SU-DHL-6 (cell line): ENCODE data around the gene MYO1F.

Source experiments
- H2AFZ ChIP-seq: fragments of 200-600 bp; sonication (generic); 2 replicates; pipeline ENCODE4 v1.6.1; 2014; ENCODE audit warnings: low read depth, mild to moderate bottlenecking, moderate library complexity, mixed read lengths, antibody characterized with exemption, low read length; ENCODE audit not compliant: severe bottlenecking
- H3F3A ChIP-seq: fragments of 200-600 bp; shearing (Covaris generic); 2 replicates; pipeline ENCODE4 v1.6.0; 2016; ENCODE audit warnings: antibody characterized with exemption, mild to moderate bottlenecking; ENCODE audit not compliant: insufficient read depth
- H3K27ac ChIP-seq: fragments of 200-600 bp; sonication (generic); 2 replicates; pipeline ENCODE4 v1.5.1; 2016; ENCODE audit warnings: low read depth, mild to moderate bottlenecking, low read length, moderate library complexity, mixed read lengths
- H3K27me3 ChIP-seq: fragments of 200-600 bp; sonication (generic), shearing (Covaris generic); 2 replicates; pipeline ENCODE4 v1.6.0; 2014; ENCODE audit warnings: mild to moderate bottlenecking, low read length
- H3K36me3 ChIP-seq: fragments of 200-600 bp; sonication (generic); 2 replicates; pipeline ENCODE4 v1.6.1; 2014; ENCODE audit warnings: mild to moderate bottlenecking, low read length, mixed read lengths
- H3K4me2 ChIP-seq: fragments of 300-600, 200-600 bp; shearing (Covaris generic), sonication (generic); 2 replicates; pipeline ENCODE4 v1.6.0; 2014; ENCODE audit warnings: low read length, low read depth, mild to moderate bottlenecking; ENCODE audit not compliant: poor library complexity, severe bottlenecking
- H3K4me3 ChIP-seq: fragments of 200-600 bp; sonication (generic); 2 replicates; pipeline ENCODE4 v1.5.1; 2014; ENCODE audit warnings: antibody characterized with exemption, low read length, mild to moderate bottlenecking, mixed read lengths; ENCODE audit not compliant: insufficient read depth, poor library complexity, severe bottlenecking
- H3K79me2 ChIP-seq: fragments of 200-600 bp; sonication (generic); 2 replicates; pipeline ENCODE4 v1.6.1; 2014; ENCODE audit warnings: mild to moderate bottlenecking, low read length, moderate library complexity; ENCODE audit not compliant: insufficient read depth
- H3K9ac ChIP-seq: fragments of 200-600 bp; sonication (generic); 2 replicates; pipeline ENCODE4 v1.7.0; 2014; ENCODE audit warnings: mild to moderate bottlenecking, low read length
- H3K9me2 ChIP-seq: fragments of 200-600 bp; sonication (generic); replicated peaks from 2 replicates; pipeline ENCODE4 v1.6.1; 2014; ENCODE audit warnings: low read length; ENCODE audit not compliant: insufficient read depth
- H3K9me3 ChIP-seq: fragments of 200-600 bp; sonication (generic); 2 replicates; pipeline ENCODE4 v1.6.1; 2014; ENCODE audit warnings: low read length, mixed read lengths; ENCODE audit not compliant: insufficient read depth
- H4K20me1 ChIP-seq: fragments of 200-600 bp; sonication (generic); 2 replicates; pipeline ENCODE4 v1.6.1; 2014; ENCODE audit warnings: low read depth, mild to moderate bottlenecking, antibody characterized with exemption, low read length, moderate library complexity, mixed read lengths
- EZH2phosphoT487 ChIP-seq: fragments of 200-600 bp; sonication (generic), shearing (Covaris generic); conservative IDR thresholded peaks from 2 replicates; pipeline ENCODE4 v1.6.1; 2018; ENCODE audit warnings: mild to moderate bottlenecking, antibody characterized with exemption, low read length, moderate library complexity, mixed read lengths
- TF ChIP-seq, protein P1 (sequence below): fragments of 200-600 bp; sonication (generic); IDR thresholded peaks from one replicate; pipeline ENCODE4 v1.5.1; 2017; ENCODE audit warnings: antibody characterized with exemption, mild to moderate bottlenecking, low read length, moderate library complexity; ENCODE audit not compliant: insufficient read depth, poor library complexity, severe bottlenecking

Gene MYO1F

DNA sequence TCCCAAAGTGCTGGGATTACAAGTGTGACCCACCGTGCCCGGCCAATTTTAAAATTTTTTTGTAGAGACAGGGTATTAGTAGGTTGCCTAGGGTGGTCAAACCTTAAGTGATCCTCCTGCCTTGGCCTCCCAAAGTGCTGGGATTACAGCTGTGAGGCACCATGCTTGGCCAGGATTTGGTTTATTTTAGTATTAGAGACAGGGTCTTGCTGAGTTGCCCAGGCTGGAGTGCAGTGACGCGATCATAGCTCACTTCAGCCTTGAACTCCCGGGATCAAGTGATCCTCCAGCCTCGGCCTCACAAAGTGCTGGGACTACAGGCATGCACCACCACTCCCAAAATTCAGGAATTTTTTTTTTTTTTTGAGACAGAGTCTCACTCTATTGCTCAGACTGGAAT is 57.9 kb downstream of the MYO1F start:
- H3K9me3 ChIP-seq = no peaks in the 10 kb centered on the region
- H3K36me3 ChIP-seq = no peaks in the 10 kb centered on the region
- no peaks in the 10 kb centered on the region for H4K20me1 ChIP-seq
- H3K4me2 ChIP-seq = no peak overlapping the region
- no peak overlapping the region for H3K4me3 ChIP-seq
- no peaks in the 10 kb centered on the region for H3K79me2 ChIP-seq
- H3K9me2 ChIP-seq = no peaks in the 10 kb centered on the region
- H2AFZ ChIP-seq = no peak overlapping the region
- TF ChIP-seq, protein P1, sequence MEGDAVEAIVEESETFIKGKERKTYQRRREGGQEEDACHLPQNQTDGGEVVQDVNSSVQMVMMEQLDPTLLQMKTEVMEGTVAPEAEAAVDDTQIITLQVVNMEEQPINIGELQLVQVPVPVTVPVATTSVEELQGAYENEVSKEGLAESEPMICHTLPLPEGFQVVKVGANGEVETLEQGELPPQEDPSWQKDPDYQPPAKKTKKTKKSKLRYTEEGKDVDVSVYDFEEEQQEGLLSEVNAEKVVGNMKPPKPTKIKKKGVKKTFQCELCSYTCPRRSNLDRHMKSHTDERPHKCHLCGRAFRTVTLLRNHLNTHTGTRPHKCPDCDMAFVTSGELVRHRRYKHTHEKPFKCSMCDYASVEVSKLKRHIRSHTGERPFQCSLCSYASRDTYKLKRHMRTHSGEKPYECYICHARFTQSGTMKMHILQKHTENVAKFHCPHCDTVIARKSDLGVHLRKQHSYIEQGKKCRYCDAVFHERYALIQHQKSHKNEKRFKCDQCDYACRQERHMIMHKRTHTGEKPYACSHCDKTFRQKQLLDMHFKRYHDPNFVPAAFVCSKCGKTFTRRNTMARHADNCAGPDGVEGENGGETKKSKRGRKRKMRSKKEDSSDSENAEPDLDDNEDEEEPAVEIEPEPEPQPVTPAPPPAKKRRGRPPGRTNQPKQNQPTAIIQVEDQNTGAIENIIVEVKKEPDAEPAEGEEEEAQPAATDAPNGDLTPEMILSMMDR = no peak
- no peak for TF ChIP-seq EZH2phosphoT487
- no peak overlapping the region for H3K27ac ChIP-seq
- H3F3A ChIP-seq = no peaks in the 10 kb centered on the region
- H3K27me3 ChIP-seq = no peaks in the 10 kb centered on the region
- no peak overlapping the region for H3K9ac ChIP-seq

- H3K27me3 ChIP-seq = no peaks in the 10 kb centered on the region
- H2AFZ ChIP-seq = no peak overlapping the region
- no peaks in the 10 kb centered on the region for H4K20me1 ChIP-seq
- H3K9me3 ChIP-seq = no peaks in the 10 kb centered on the region
- no peak overlapping the region for H3K9ac ChIP-seq
- H3K4me2 ChIP-seq = no peak overlapping the region
- TF ChIP-seq, protein P1 = no peak
- no peak for TF ChIP-seq EZH2phosphoT487
- H3F3A ChIP-seq = no peaks in the 10 kb centered on the region
- no peaks in the 10 kb centered on the region for H3K9me2 ChIP-seq
- no peak overlapping the region for H3K27ac ChIP-seq
- no peak overlapping the region for H3K4me3 ChIP-seq
- H3K36me3 ChIP-seq = no peaks in the 10 kb centered on the region
- H3K79me2 ChIP-seq = no peaks in the 10 kb centered on the region
These were observed 58.7 kb downstream of the MYO1F start for GRCh38 chr19:8518536-8518935.

DNA sequence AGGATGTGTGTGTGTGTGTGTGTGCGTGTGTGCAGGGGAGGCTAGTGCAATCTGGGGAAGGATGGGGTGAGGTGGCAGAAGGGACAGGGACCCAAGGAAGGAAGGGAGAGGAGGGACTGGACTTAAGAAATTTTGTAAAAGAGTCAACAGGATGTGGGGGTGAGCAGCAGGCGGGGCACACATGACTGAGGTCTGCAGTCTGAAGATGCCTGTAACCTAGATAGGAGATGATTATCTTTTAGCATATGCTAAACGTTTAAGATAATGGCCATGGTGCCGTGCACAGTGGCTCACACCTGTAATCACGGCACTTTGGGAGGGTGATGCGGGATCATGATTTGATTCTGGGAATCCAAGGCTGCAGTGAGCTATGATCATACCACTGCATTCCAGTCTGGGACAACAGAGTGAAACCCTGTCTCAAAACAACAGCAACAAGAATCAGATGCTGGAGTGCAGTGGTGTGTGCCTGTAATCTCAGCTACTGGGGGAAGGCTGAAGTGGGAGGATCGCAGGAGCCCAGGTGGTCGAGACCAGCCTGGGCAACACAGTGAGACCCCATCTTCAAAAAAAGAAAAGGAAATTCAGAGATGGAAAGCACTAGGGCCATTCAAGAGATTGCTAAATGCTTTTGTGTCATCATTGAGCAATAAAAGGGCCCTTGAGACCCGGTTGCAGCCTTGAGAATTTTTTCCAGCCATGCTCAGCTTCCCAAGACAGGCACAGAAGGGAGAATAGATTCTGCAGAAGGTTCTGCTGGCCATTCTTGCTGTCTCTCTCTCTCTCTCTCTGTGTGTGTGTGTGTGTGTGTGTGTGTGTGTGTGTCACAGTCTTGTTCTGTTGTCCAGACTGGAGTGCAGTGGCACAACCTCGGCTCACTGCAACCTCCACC is 59.4 kb downstream of the MYO1F start:
- Histone ChIP-seq H3K9ac (no peak overlapping the region), H2AFZ (no peak overlapping the region), H3K9me2 (no peaks in the 10 kb centered on the region), H3K9me3 (no peaks in the 10 kb centered on the region), H3F3A (no peaks in the 10 kb centered on the region), H3K27me3 (no peaks in the 10 kb centered on the region), H3K79me2 (peaks cover 4% of the 10 kb centered on the region; the same call in 1 of the 2 replicates), H4K20me1 (no peaks in the 10 kb centered on the region), H3K4me3 (no peak overlapping the region), H3K36me3 (no peaks in the 10 kb centered on the region), H3K4me2 (no peak overlapping the region), H3K27ac (no peak overlapping the region)
- TF ChIP-seq, protein P1 = no peak
- no peak for TF ChIP-seq EZH2phosphoT487
